Cardiac septum (tissue), 1 donor: Measurements from ENCODE around the gene KRT72. TPM values are rescaled to one million over a fixed set of nuclear protein-coding genes. Genes with fewer than 3 reads are reported as not detected.
A peak's percentile ranks its signal among the peaks of the same experiment; 100 is the strongest.

Experiments used
- DNase-seq: peaks from one replicate; pipeline ENCODE4 v3.0.0-alpha.2; 2020; ENCODE audit warnings: low spot score
- intact Hi-C: fragments of 100-400 bp; cut with DNase I; formaldehyde crosslinking; loops from one replicate; pipeline ENCODE4 v1.14.0; 2022
- total RNA-seq: library from RNA; stranded (reverse); fragmentation: NEBNext Ultra II Directional; extraction: Animal tissue kit (Norgen Biotek cat#: 25700); gene quantifications from one replicate; pipeline ENCODE4 v1.2.1, GENCODE V29; 2021
- donor health status: DM: no; HTN: no; CAD: no.

The KRT72 gene
- total RNA-seq, 1 donor from 2014 or later, result not detected

DNA sequence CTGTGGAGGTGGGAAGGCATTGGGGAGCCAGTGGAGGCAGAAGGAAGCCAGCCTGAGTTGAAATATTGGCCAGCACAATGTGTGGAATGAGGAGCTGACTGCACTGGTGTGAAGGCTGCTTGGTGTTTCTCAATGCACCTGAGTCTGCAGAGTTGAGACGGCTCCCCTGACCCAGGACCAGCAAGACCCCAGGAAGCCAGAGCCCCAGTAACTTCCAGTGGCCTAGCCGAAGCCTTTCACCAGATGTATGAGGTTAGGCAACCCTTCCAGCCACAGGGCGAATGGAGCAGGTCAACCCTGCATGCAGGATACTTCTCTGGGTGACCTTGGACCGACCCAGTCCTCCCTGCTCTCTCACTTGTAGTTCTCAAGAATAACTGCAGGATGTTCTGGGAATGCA is 30.0 kb upstream of the KRT72 start:
- intact Hi-C loops, result no loop called here
- peak; percentile 50 for DNase-seq

DNA sequence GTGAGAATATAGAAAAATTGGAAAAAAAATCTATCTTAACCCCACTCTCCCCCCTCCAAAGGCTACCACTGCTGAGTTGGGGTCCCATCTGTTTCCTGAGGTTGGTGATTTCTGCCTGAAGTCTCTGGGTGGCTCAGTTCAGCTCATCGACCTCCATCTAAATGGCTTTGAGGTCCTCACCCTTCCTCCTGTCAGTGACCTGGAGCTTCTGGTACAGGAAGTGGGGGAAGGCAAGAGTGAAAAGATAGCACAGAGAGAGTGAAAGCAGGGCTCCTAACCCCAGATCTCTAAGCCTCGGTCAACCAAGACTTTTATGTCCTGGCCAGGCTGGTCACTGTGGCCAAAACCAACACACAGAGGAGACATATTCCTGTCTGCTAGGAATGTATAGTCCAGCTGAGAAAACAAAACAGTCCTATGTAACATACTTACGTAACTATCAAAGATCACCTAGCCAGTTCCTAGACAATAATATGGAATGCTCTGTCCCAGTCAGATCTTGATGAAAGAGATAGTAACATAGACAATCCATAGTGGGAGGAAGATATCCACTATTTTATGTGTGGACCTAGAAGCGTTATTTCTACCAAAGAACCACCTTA is 29.4 kb upstream of the KRT72 start:
- intact Hi-C loops, result no loop called here
- no peak for DNase-seq

DNA sequence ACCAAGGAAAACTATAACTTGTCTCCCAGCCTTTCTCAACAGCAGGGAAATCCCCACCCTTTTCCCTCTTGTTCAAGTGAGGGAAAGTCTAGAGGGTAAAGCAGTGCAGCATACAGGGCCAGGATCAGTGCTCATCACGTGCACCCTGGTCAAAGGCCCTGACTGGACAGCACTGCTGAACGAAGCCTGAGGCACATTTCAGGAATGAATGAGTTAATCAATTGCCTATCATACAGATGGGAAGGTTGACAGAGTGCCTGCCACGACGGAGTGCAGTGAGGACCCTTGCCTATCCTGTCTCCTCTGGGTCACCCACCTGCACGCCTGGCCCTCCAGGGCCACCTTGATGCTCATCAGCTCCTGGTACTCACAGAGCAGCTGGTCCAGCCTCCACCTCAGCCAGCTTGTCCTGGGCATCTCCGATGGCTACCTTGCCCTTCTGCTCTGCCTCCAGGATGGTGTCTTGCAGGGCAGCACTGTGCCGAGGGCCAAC is 28.8 kb upstream of the KRT72 start:
- intact Hi-C loops, result no loop called here
- DNase-seq, result no peak

DNA sequence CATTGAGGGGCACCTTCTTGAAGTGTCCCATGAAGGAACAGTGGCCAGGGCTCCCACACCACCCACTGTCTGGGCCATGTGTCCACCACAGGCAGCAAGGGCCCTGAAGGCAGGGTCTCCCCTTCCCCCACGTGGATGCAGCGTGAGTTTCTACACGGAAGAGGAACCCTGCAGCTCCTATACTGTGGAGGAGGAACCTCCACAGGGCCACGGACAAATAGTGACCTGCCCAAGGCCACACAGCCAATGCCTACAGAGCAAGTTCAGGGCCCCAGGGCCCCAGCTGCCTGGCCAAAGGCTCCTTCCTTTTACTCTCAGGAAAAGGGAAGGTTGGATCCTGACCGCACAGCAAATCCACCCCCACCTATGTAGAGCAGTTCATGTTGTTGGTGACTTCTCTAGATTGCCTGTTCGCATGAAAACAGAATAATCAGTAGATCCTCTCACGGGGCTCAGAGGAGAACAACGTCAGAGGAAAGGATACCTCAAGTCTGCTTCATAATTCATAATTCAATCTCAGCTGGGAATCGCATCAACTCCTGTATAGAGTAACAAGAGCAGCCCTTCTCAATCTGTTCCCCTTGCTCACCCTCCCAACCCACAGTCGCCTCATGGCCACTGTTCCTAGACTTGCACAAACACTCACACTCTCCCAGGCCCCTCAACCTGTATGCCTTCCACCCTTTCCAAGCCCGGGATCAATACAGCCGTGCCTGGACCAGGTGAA is 28.2 kb upstream of the KRT72 start:
- intact Hi-C loops, result no loop called here
- no peak for DNase-seq

DNA sequence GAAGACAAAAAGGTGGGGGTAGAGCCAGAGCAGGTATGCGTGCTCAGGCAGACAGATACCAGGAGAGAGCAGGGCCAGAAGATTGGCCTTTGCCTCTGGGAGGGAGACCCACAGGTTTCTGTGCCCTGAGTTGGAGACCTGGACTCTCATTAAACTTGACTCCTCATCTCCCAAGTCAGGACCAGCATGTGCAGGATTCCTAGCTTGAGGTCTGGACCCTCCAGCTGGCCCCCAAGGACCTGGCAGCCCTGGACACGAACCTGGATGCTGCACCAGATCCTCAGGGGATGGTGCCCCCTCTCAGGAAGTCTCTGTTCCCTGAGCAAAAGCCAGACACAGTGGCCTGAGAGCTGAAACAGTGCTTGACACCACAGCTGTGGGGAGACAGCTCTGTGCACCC is 27.6 kb upstream of the KRT72 start:
- intact Hi-C loops, result no loop called here
- no peak for DNase-seq

DNA sequence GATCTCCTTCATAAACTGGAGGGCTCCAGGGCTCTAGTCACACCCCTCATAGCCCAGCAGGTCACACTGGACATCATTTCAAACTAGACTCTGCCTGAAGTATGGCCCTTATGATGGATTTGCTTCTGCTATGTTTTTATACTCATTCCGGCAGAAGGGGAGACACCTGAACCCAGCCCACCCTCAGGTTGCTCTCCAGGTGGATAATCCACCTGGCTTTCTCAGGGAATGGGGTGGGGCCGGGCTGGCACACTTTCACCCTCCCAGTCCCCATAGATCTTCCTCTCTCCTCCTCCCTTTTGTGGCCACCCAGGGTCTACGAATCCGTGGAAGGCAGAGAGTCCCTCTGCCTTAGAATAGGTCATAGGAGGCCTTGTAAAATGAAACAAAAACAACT is 26.8 kb upstream of the KRT72 start:
- no peak for DNase-seq
- intact Hi-C loops, result no loop called here

DNA sequence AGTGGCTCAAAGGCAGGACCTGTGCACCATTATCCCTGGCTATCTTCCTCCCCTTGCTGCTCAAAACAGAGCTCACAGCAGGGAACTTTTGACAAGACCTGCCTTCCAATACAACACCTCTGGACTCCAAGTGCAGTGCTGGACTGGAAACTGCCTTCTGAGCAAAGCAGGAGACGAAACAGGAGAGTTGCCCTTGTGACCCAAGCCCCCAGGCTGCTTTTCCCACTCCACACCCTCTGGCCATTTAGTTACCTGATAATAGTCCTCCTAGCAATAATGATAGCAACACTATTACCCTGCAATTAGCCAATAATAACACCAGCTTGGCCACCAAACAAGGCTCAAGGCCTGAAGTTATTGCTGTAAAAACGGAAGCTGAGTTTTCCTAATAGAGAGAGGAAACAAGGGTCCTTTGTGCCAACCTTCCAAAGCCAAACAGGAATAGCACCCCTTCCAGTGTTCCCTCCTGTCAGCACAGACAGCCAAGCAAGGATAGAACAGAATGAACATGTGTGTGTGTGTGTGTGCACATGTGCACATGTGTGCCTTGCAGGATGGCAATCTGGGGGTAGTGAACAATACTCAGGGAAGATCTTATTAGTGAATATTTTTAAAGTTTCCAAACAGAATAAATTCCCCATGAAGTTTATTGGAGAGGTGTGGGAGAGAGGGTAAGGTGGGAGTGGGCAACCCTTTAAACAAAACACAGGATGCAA is 26.3 kb upstream of the KRT72 start:
- DNase-seq, result no peak
- intact Hi-C loops, result no loop called here

DNA sequence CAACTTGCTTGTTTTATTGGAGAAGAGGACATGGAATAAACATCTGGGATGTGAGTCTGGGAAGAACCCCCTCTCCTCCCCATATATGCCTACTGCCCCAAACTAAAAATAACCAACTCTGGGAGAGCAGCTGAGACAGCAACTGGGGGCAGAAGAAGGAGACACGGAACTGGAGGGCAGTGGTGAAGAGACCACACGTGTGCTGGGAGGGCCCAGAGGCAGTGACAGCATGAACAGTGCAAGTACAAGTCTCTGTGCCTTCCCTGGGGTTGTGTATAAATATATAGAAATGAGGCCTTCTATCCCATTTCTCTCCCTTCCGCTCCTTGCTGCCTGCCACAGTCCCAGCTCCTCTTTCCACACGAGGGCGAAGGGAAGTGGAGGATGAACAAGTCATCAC is 21.1 kb upstream of the KRT72 start:
- intact Hi-C loops, result no loop called here
- DNase-seq, result no peak

DNA sequence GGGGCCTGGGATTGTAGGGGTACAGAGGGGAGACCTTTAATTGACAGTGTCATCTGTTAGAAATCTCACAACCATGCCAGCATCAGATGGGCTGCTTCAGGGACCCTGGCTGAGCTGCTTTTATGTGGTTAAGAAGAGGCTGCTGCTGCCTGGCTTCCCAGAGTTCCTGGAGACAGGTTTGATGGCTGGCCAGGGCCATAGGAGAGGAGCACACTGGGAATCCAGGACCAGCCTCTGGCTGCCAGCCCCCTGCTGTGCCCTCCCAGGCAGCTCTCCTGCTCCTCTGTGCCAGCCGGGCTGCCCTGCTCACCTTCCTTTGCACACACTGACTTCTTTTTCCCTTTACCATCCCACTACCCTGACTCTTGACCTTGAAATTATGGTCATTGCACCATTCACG is 17.6 kb upstream of the KRT72 start:
- intact Hi-C loops, result no loop called here
- DNase-seq, result no peak

DNA sequence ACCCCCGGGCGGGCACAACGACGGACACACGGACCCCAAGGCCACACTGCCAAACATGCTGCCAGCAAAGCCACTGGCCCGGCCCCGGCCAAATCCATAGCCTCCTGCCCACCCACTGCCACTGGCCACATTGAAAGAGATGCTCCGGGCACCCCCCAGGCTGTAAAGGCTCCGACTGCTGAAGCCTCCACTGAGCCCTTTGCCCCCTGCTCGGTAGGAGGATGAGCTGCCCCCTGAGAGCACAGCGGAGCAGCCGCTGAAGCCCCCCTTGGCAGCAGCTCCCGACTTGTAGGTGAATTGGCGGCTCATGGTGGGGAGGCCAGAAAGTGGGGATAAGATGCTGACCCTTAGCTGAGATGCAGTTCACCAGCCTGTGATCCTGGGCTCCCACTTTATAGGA is 17.0 kb upstream of the KRT72 start, which contains the start of gene KRT73:
TSS of gene KRT73 (minus strand) at position 344 of the 400 bp plus-strand sequence. CDS start at position 309, 35 bp downstream.
- no peak for DNase-seq
- intact Hi-C loops, result no loop called here

DNA sequence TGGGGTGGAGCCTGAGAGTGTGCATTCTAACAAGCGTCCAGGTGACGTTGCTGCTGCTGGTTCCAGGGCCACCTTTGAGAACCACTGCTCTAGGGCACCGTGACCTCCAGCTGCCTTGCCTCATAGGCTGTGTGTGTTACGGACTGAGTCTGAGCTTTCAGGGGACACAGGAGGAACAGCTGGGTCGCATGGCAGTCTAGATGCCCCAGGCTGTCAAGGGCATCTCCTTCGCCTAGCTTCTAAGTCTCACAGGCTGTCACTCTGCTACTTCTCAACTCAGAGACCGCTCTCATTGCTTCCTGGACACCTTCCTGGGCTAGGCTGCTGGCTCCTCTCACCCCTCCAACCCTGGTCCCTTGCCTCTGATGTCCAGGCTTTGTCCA is 16.1 kb upstream of the KRT72 start:
- intact Hi-C loops, result no loop called here
- no peak for DNase-seq

DNA sequence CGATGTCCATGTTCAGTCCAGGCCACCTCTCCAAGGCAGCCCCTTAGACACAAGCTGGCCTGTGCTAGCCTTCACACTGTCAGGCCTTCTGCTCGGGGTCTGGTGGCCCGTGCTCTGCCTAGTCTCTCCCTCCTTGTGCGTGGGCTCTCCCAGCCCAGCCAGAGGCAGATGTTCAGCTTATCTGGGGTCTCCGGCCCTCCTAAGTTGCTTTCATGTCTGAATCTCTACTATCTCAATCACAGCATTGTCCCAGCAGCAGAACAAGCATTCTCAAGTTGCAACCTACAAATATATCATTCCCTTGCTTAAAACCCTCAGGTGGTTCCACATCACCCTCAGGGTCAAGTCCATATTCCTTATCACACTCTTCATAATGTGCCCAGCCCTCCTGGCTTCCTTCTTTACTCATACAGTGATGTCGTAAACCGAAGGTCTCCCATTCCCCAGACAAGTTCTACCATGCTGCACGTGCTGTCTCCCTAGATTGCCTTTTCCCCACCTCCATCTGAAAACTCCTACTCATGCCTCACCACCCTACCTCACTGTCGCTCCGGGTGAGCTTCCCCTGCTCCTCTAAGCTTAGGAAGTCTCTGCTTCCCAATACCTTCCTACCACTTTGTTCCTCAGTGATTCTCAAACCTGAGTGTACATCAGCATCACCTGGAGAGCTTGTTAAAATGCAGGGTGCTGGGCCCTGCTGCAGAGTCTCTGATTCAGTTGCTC is 15.6 kb upstream of the KRT72 start:
- DNase-seq, result no peak
- intact Hi-C loops, result no loop called here

DNA sequence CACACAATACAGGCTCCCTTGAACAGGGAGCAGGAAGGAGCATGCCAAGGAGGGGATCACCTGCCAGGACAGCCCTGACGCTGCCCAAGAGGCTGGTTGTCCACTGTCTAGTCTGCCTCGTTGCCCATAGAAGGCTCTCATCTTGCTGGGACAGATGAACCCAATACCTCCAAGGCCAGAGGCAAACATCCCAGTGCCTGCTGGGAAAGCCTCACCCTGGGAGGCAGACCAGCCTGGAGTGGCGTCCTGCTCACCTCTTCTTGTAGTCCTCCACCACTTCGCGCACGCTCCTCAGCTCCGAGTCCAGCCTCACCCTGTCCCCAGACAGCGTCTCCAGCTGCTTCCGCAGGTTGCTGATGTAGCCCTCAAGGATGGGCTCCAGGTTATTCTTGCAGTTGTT is 14.6 kb upstream of the KRT72 start:
- intact Hi-C loops, result no loop called here
- no peak for DNase-seq

DNA sequence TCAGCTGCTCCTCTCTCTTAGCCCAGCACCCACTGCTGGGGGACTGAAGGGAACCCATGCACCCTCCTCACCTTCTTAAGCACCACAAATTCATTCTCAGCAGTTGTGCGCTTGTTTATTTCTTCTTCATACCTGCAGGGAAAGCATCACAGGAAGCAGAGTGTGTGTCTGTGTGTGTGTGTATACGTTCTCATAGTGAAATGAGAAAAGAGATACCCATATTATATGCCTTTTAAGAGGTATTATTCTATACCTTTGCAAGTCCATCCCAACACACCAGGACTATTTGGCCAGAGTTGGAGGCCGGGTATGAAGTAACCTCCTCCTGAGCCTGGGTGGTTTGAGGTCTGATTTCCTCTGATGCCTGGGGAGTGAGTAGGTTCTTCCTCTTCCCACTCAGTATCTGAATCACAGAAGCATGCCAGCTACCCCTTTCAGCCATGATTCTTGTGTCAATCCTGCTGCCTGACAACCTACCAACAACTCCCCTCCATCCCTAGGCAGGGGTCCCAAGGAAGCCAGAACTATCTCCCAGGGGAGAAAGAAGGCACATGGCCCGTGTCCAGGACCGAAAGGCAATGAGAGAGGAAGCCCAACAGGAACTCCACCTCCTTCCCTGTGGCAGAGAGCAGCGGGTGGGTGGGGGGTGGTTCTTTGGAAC is 14.1 kb upstream of the KRT72 start:
- intact Hi-C loops, result no loop called here
- no peak for DNase-seq

DNA sequence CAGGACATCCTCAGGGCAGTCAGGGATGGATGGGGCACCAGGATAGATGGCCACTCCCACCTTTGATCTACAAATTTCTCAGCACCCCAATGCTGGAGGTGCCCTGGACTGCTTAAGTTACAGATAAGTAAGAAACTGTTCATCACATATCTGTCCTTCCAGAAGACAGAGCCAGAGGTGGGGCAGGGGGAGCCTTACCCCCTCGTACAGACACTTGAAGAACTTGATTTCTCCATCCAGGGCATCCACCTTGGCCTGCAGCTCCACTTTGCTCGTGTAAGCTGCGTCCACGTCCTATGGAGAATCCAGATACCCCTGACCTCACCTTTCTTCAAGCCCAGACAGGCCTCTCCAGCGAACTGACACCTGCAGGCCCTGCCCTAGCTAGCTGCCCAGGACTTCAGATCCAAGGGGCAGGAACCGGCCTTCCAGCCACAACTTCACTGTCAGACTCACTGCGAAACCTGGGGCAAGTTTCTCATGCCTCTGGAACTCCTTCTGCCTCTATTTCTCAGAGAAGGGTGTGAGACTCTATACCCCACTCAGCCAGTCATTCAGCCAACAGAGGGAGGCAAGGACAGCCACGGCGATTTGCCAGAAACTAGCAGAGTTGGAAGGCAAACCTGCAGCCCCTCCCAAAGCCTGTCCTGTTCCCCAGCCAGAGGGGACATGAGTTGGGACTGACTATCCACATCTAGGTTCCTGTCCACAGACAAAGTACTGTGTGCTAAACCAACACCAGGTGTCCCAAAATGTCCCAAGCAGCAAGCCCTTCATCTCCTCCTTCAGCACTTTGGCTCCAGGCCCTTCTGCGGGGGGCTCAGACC is 13.3 kb upstream of the KRT72 start:
- intact Hi-C loops, result no loop called here
- no peak for DNase-seq

DNA sequence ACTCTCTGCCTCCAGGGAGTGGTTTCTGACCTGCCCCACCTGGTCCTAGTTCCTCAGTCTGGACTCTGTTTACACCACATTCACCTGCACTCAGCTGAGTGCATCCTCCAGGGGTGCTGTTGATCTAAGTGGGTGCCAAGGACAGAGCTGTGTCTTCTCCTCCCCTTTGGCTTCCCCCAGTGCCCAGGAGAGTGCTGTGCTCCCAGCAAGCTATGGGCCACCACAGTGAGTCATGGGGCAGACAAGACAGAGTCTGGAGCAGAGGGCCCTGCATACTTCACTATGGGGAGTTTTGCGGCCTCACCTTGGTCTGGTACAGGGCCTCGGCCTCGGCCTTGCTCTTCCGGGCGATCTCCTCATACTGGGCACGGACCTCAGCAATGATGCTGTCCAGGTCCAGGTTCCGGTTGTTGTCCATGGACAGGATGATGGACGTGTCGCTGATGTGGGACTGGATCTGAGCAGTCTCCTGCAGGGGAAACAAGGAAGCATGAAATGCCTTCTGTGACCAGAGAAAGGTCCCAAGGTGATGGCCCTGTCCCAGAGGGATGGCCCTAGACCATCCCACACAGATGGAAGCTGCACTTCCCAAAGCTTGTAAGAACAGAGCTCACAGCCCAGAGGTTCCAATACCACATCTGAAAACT is 12.2 kb upstream of the KRT72 start:
- intact Hi-C loops, result no loop called here
- DNase-seq, result no peak

DNA sequence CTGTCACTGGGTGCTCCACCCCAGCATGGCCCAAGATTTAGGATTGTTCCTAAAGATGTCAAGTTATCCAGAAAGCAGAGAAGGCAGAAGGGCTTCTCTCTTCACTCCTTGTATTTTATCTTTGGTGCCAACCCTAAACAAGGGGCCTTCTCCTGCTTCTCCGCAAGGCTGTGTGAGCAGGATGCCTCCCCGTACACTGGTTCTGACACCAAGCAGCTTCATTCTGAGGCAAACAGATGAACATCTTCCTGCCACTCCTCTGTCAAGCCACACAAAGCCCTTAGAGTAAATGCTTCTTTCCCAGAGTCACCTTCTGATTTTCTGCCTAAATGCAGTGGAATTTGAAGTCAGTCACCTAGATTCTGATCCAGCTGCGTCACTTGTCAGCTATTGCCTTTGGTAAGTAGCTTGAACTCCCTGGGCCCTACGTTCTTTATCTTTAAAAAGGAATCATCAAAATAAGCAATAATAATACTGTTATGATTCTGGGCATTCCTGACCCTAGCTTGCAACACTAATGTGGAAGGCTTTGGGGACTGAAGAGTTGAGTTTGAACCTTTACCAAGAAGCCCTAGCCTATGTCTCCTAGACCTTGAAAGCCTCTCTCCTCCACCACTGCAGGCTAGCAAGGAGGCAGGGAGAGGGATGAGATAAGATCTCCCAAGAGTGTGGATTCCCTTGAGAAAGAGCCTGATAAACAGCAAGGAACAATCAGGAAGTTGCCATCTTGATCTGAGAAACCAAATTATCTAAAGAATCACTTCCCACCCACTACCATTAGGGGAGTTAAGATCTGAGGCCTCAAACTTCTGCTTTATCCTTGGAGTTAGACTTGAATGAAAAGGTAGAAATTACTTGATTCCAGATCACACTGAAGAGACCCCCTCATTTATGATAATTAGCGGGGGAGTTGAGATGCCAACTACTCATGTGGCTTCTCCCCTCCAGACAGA is 11.4 kb upstream of the KRT72 start:
- DNase-seq, result peak; percentile 20
- intact Hi-C loops, result no loop called here
